Adrenal gland (tissue), 12 donors: ENCODE results near the gene TCEA3. TPM values are rescaled to one million over a fixed set of nuclear protein-coding genes. Genes with fewer than 3 reads are reported as not detected.

Experiments
- DNase-seq, 7 donors: peaks; one replicate each; pipeline ENCODE4 v3.0.0-alpha.2; 2019 to 2020
- H3K27ac ChIP-seq, 5 donors: fragments of 200-600 bp; sonication (generic) in 4 of 5; 1 replicate in 3 of 5; 2 replicates in 2 of 5; pipeline versions ENCODE4 v1.5.1 to v1.8.0; 2016 to 2020; ENCODE audit warnings: mild to moderate bottlenecking in 1 of 5
- H3K27me3 ChIP-seq: fragments of 200-600 bp; 2 replicates; pipeline ENCODE4 v1.8.0; 2021
- H3K36me3 ChIP-seq, 2 donors: fragments of 200-600 bp; replicated peaks in 1 of 2; 1 replicate in 1 of 2; 2 replicates in 1 of 2; pipeline versions ENCODE4 v1.5.1 to v1.8.0; 2018 to 2022
- H3K4me1 ChIP-seq, 2 donors: fragments of 200-600 bp; replicated peaks in 1 of 2; 1 replicate in 1 of 2; 2 replicates in 1 of 2; pipeline versions ENCODE4 v1.5.1 to v1.8.0; 2018 to 2021
- H3K4me3 ChIP-seq, 4 donors: fragments of 200-600 bp; sonication (generic) in 3 of 4; one replicate each; pipeline ENCODE4 v1.5.1; 2016 to 2018
- H3K9me3 ChIP-seq, 3 donors: fragments of 200-600 bp; sonication (generic) in 1 of 3; replicated peaks in 1 of 3; 1 replicate in 2 of 3; 2 replicates in 1 of 3; pipeline versions ENCODE4 v1.5.1 to v1.8.0; 2016 to 2021
- POLR2A ChIP-seq, 2 donors: fragments of 450-650 bp; IDR thresholded peaks; one replicate each; pipeline ENCODE4 v1.6.1; 2017; ENCODE audit warnings: antibody characterized with exemption in 2 of 2, mild to moderate bottlenecking in 2 of 2, moderate library complexity in 1 of 2
- WGBS, 4 donors: extraction: QIAGEN DNeasy Blood & Tissue Kit in 2 of 4; methylation state at CpG; one replicate each; pipeline versions ENCODE4 v1.1.5 to v1.1.7; 2013 to 2017; 5-methylcytosine and 5-hydroxymethylcytosine counted together
- intact Hi-C, 2 donors: fragments of 100-400 bp; cut with DNase I; formaldehyde crosslinking; loops; one replicate each; pipeline versions ENCODE4 v1.14.1 to v1.15.0; 2022 to 2023
- polyA plus RNA-seq, 3 donors: library from polyadenylated mRNA; stranded (reverse); fragments of 200-250 nt in 2 of 3; fragments of 350-450 nt in 1 of 3; fragmentation: Illumina TruSeq in 1 of 3; extraction: RNeasy Lipid Tissue Mini Kit (QIAGEN cat#74804) in 1 of 3; gene quantifications; one replicate each; pipeline ENCODE4 v1.2.3, GENCODE V29; 2013 to 2014
- total RNA-seq, 9 donors: library from RNA; depleted of rRNA in 4 of 9; stranded (reverse); fragments of >200 nt in 4 of 9; fragments of 120-200 nt in 1 of 9; fragmentation: NEBNext Ultra II Directional in 1 of 9; extraction: Animal tissue kit (Norgen Biotek cat#: 25700) in 1 of 9; gene quantifications; one replicate each; pipeline versions ENCODE4 v1.1.0 to v1.2.4, GENCODE V29; 2013 to 2023
- TF ChIP-seq, protein P1 (sequence below), 6 experiments: fragments of 450-650 bp in 4 of 6; fragments of 200-600 bp in 2 of 6; sonication (generic) in 1 of 6; IDR thresholded peaks; 1 replicate in 5 of 6; 2 replicates in 1 of 6; pipeline versions ENCODE4 v1.5.1 to v1.8.0; 2016 to 2021; ENCODE audit warnings: antibody characterized with exemption in 6 of 6, mild to moderate bottlenecking in 2 of 6, moderate library complexity in 1 of 6
- donor health status: healthy with polysubstance abuse.
- donor health status: Bipolar disorder and iron deficiency.
- donor health status: DM: yes; HTN: yes; CAD: no.
- donor health status: DM: no; HTN: no; CAD: no.
- donor health status: DM: no; HTN: no; CAD: no.
- donor health status: DM: yes; HTN: yes; CAD: no.

Gene TCEA3
- total and polyA plus RNA-seq, 12 donors: 23.6 to 171 (median 115) TPM

- Histone ChIP-seq H3K4me1 (peaks cover 0 to 3% of the 10 kb centered on the region in 2 donors), H3K27me3 (no peaks in the 10 kb centered on the region), H3K4me3 (no peak overlapping the region), H3K27ac (no peak overlapping the region), H3K9me3 (peaks cover 0 to 17% (median 3%) of the 10 kb centered on the region in 3 donors), H3K36me3 (peaks cover 0 to 10% of the 10 kb centered on the region in 2 donors)
- no peak for DNase-seq
- WGBS, 4 donors: 80 to 87% (median 82%) methylated on average over 8 of the region's 8 CpGs
- TF ChIP-seq, protein P1, sequence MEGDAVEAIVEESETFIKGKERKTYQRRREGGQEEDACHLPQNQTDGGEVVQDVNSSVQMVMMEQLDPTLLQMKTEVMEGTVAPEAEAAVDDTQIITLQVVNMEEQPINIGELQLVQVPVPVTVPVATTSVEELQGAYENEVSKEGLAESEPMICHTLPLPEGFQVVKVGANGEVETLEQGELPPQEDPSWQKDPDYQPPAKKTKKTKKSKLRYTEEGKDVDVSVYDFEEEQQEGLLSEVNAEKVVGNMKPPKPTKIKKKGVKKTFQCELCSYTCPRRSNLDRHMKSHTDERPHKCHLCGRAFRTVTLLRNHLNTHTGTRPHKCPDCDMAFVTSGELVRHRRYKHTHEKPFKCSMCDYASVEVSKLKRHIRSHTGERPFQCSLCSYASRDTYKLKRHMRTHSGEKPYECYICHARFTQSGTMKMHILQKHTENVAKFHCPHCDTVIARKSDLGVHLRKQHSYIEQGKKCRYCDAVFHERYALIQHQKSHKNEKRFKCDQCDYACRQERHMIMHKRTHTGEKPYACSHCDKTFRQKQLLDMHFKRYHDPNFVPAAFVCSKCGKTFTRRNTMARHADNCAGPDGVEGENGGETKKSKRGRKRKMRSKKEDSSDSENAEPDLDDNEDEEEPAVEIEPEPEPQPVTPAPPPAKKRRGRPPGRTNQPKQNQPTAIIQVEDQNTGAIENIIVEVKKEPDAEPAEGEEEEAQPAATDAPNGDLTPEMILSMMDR (IDR thresholded peaks at IDR 0.05): no peak
- no peak for TF ChIP-seq POLR2A (IDR thresholded peaks at IDR 0.05)
- intact Hi-C loops: no loop called here
Observed at GRCh38 chr1:23356471-23357137, 67.9 kb downstream of the TCEA3 start.

DNA sequence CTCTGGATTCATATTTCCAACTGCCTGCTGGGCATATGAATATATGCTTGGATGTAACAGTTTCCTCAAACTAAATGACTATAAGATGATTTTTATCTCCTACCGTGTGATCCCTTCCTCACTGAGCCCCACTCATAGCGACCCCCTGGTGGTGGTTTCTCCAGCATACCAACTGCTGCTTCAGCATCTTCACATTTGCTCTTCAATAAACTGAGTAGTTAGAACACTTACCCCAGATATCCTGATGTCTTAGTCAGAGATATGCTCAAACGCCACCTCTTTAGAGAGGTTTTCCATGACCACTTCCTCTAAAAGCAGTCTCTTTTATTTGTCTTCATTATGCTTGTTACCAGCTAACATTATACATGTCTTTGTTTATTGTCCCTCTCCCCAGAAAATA is 70.3 kb downstream of the TCEA3 start:
- Histone ChIP-seq H3K4me3 (no peak overlapping the region), H3K9me3 (no peaks in the 10 kb centered on the region), H3K36me3 (no peaks in the 10 kb centered on the region), H3K4me1 (peaks cover 0 to 3% of the 10 kb centered on the region in 2 donors), H3K27ac (no peak overlapping the region), H3K27me3 (no peaks in the 10 kb centered on the region)
- DNase-seq: no peak
- intact Hi-C loops: no loop called here
- TF ChIP-seq POLR2A (IDR thresholded peaks at IDR 0.05): no peak
- TF ChIP-seq, protein P1 (IDR thresholded peaks at IDR 0.05): no peak
- WGBS, 4 donors: 63 to 68% (median 67%) methylated on average over 3 of the region's 3 CpGs

DNA sequence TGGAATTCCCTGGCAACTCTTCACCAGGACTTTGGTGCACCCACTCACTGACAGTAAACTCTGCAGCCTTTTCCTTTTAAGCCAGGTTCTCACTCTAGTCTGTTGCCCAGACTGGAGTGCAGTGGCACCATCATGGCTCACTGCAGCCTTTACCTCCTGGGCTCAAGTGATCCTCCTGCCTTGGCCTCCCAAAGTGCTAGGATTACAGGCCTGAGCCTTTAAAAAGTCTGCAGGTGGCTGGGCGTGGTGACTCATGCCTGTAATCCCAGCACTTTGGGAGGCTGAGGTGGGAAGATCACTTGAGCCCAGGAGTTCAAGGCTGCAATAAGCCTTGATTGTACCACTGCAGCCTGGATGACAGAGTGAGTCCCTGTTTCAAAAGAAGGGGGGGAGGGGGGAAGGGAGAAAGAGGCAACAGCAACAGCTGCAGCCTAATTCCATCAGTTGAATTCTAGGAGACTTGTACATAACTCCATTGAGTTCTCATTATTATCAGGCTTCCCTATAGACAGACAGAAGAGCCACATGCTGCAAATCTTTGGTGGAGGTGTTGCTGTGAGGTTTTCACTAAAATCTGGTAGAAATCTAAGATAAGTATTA is 72.4 kb downstream of the TCEA3 start:
- intact Hi-C loops: no loop called here
- no peak for TF ChIP-seq POLR2A (IDR thresholded peaks at IDR 0.05)
- TF ChIP-seq, protein P1 (IDR thresholded peaks at IDR 0.05): no peak
- no peaks in the 10 kb centered on the region for H3K9me3 ChIP-seq
- H3K36me3 ChIP-seq: no peaks in the 10 kb centered on the region
- peaks cover 0 to 3% of the 10 kb centered on the region in 2 donors for H3K4me1 ChIP-seq
- no peaks in the 10 kb centered on the region for H3K27me3 ChIP-seq
- H3K27ac ChIP-seq: no peak overlapping the region
- 91 to 100% (median 95%) methylated on average over 1 of the region's 1 CpG; no CpG with 5 or more reads in 1 of the 4 donors for WGBS, 4 donors
- no peak for DNase-seq
- no peak overlapping the region for H3K4me3 ChIP-seq

DNA sequence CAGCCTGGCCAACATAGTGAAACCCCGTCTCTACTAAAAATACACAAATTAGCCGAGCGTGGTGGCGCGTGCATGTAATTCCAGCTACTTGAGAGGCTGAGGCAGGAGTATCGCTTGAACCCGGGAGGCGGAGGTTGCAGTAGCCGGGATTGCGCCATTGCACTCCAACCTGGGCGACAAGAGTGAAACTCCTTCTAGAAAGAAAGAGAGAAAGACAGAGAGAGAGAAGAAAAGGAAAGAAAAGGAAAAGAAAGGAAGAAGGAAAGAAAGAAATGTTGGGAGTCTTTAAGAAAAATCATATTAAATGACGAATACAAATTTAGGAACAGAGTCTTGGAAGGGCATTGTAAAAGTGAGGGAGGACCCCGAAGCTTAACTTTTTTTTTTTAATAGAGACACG is 78.6 kb downstream of the TCEA3 start:
- no peaks in the 10 kb centered on the region for H3K9me3 ChIP-seq
- WGBS, 4 donors: 96 to 97% (median 97%) methylated on average over 14 of the region's 14 CpGs
- no peak overlapping the region for H3K4me3 ChIP-seq
- H3K4me1 ChIP-seq: peaks cover 16 to 28% of the 10 kb centered on the region in 2 donors
- intact Hi-C loops: loop anchor here in 1 of 2 donors (10.0 kb wide), 1 partner anchor 139 kb away; the partner anchor contains the start of gene ASAP3
- TF ChIP-seq POLR2A (IDR thresholded peaks at IDR 0.05): no peak
- TF ChIP-seq, protein P1 (IDR thresholded peaks at IDR 0.05): no peak
- H3K27ac ChIP-seq: no peak overlapping the region
- no peaks in the 10 kb centered on the region for H3K36me3 ChIP-seq
- no peak for DNase-seq
- no peaks in the 10 kb centered on the region for H3K27me3 ChIP-seq
